Sigmoid colon (tissue), 7 donors: ENCODE measurements around the gene NDRG2. TPM values are rescaled to one million over a fixed set of nuclear protein-coding genes. Genes with fewer than 3 reads are reported as not detected.

Experiments used
- DNase-seq: peaks from one replicate; pipeline ENCODE4 v3.0.0-alpha.2; 2019
- H3K27ac ChIP-seq, 4 donors: fragments of 200-600 bp; sonication (generic); one replicate each; pipeline ENCODE4 v1.5.1; 2016 to 2019; ENCODE audit warnings: mild to moderate bottlenecking in 1 of 4
- H3K27me3 ChIP-seq, 3 donors: fragments of 200-600 bp; sonication (generic); one replicate each; pipeline ENCODE4 v1.5.1; 2019; ENCODE audit warnings: mild to moderate bottlenecking in 1 of 3
- H3K36me3 ChIP-seq, 4 donors: fragments of 200-600 bp; sonication (generic); one replicate each; pipeline ENCODE4 v1.5.1; 2016 to 2019
- H3K4me1 ChIP-seq, 4 donors: fragments of 200-600 bp; sonication (generic); one replicate each; pipeline ENCODE4 v1.5.1; 2017 to 2019
- H3K4me3 ChIP-seq, 4 donors: fragments of 200-600 bp; sonication (generic); one replicate each; pipeline ENCODE4 v1.5.1; 2017 to 2019; ENCODE audit warnings: mild to moderate bottlenecking in 2 of 4, moderate library complexity in 1 of 4
- H3K9me3 ChIP-seq, 4 donors: fragments of 200-600 bp in 3 of 4; sonication (generic) in 3 of 4; one replicate each; pipeline versions ENCODE4 v1.5.1 to v1.6.1; 2013 to 2019
- EP300 ChIP-seq, 4 donors: sonication (generic); formaldehyde crosslinking; IDR thresholded peaks; one replicate each; pipeline ENCODE4 v1.6.1; 2017; ENCODE audit warnings: antibody characterized with exemption in 4 of 4
- POLR2A ChIP-seq, 2 donors: fragments of 450-650 bp; IDR thresholded peaks; one replicate each; pipeline ENCODE4 v1.6.1; 2016; ENCODE audit warnings: antibody characterized with exemption in 2 of 2, mild to moderate bottlenecking in 2 of 2, moderate library complexity in 2 of 2
- POLR2AphosphoS5 ChIP-seq, 4 donors: sonication (generic); formaldehyde crosslinking; IDR thresholded peaks; one replicate each; pipeline ENCODE4 v1.6.1; 2017; ENCODE audit warnings: antibody characterized with exemption in 4 of 4
- WGBS, 2 donors: extraction: QIAGEN DNeasy Blood & Tissue Kit; methylation state at CpG; one replicate each; pipeline ENCODE4 v1.1.7; 2013; 5-methylcytosine and 5-hydroxymethylcytosine counted together
- intact Hi-C: fragments of 100-400 bp; cut with DNase I; formaldehyde crosslinking; loops from one replicate; pipeline ENCODE4 v1.15.1; 2023
- polyA plus RNA-seq, 3 donors: library from polyadenylated mRNA; stranded (reverse); fragments of 200-250 nt; gene quantifications; one replicate each; pipeline ENCODE4 v1.2.3, GENCODE V29; 2013
- total RNA-seq, 4 donors: library from RNA; depleted of rRNA; stranded (reverse); fragments of >200 nt; gene quantifications; one replicate each; pipeline ENCODE4 v1.1.0, GENCODE V29; 2016
- TF ChIP-seq, protein P1 (sequence below), 4 experiments: fragments of 450-650 bp in 3 of 4; fragments of 200-600 bp in 1 of 4; IDR thresholded peaks; one replicate each; pipeline ENCODE4 v1.5.1; 2016 to 2019; ENCODE audit warnings: antibody characterized with exemption in 4 of 4, mild to moderate bottlenecking in 3 of 4, moderate library complexity in 2 of 4
- donor health status: healthy with polysubstance abuse.
- donor health status: Bipolar disorder and iron deficiency.
- donor health status: healthy.

Gene NDRG2
- total and polyA plus RNA-seq, 7 donors: 114 to 276 (median 199) TPM

DNA sequence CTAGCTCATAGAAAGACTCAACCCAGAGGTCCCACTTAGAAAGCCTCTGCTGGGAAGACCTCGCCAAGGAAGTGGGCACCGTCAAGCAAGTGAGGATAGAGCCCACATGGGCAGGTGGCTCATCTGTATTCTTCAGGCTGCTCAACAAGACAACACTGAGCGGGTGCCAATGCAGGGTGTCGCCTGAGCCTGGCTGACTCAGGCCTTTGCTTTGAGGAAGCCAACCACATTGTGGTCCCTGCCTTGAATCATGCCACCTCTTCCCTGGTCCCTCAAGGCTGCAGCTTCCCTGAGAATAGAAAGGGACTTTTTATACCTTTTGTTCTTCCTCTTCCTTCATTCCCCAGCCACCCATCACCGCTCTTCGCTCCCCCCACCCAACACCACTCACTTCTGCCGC lies 11.9 kb upstream of the NDRG2 start:
- TF ChIP-seq EP300 (IDR thresholded peaks at IDR 0.05) (no peak), POLR2A (IDR thresholded peaks at IDR 0.05) (no peak)

DNA sequence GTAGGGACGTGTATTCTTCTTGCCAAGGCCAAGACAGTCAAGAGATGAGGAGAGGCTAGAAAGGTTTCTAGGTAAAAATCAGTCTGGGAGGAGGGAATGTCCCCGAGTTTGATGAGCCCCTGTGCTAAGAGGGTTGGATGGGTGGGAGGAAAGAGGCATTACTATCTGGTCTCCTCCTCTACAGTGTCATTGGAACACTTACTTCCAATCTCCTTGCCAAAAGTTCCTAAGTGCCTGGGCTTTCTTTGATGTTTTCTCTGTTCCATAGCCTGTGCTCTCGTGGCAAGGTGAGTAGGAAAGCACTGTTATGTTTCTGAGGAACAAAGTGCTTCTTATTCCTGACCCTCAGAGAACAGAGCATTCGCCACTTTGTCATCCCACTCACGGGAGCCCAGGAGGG lies 9.8 kb upstream of the NDRG2 start, which contains the start of gene RNASE13:
RNASE13 (minus strand) TSS at position 101 of the 400 bp plus-strand sequence. CDS start 519 bp downstream, outside the sequence.
- no peak for TF ChIP-seq POLR2AphosphoS5 (IDR thresholded peaks at IDR 0.05)
- no peak for TF ChIP-seq POLR2A (IDR thresholded peaks at IDR 0.05)
- no peak for TF ChIP-seq EP300 (IDR thresholded peaks at IDR 0.05)
- TF ChIP-seq, protein P1, sequence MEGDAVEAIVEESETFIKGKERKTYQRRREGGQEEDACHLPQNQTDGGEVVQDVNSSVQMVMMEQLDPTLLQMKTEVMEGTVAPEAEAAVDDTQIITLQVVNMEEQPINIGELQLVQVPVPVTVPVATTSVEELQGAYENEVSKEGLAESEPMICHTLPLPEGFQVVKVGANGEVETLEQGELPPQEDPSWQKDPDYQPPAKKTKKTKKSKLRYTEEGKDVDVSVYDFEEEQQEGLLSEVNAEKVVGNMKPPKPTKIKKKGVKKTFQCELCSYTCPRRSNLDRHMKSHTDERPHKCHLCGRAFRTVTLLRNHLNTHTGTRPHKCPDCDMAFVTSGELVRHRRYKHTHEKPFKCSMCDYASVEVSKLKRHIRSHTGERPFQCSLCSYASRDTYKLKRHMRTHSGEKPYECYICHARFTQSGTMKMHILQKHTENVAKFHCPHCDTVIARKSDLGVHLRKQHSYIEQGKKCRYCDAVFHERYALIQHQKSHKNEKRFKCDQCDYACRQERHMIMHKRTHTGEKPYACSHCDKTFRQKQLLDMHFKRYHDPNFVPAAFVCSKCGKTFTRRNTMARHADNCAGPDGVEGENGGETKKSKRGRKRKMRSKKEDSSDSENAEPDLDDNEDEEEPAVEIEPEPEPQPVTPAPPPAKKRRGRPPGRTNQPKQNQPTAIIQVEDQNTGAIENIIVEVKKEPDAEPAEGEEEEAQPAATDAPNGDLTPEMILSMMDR (IDR thresholded peaks at IDR 0.05): no peak
- Histone ChIP-seq H3K36me3 (no peaks in the 10 kb centered on the region), H3K4me1 (peaks cover 0 to 19% (median 15%) of the 10 kb centered on the region in 4 donors), H3K9me3 (no peaks in the 10 kb centered on the region), H3K27ac (no peak within 1 kb of the TSS), H3K27me3 (no peaks in the 10 kb centered on the region), H3K4me3 (no peak within 1 kb of the TSS)
- DNase-seq: no peak
- intact Hi-C loops: no loop called here
- WGBS, 2 donors: 84 to 86% methylated on average over 5 of the region's 5 CpGs

More for the DNA sequence above, 11.9 kb upstream of the NDRG2 start:
- Histone ChIP-seq H3K4me1 (peaks cover 0 to 24% (median 20%) of the 10 kb centered on the region in 4 donors), H3K9me3 (no peaks in the 10 kb centered on the region), H3K27me3 (no peaks in the 10 kb centered on the region), H3K36me3 (no peaks in the 10 kb centered on the region), H3K4me3 (no peak overlapping the region), H3K27ac (peak overlapping the region in 1 of 4 donors; percentile 17)
- 93 to 95% methylated on average over 7 of the region's 7 CpGs for WGBS, 2 donors
- intact Hi-C loops: no loop called here
- DNase-seq: no peak

DNA sequence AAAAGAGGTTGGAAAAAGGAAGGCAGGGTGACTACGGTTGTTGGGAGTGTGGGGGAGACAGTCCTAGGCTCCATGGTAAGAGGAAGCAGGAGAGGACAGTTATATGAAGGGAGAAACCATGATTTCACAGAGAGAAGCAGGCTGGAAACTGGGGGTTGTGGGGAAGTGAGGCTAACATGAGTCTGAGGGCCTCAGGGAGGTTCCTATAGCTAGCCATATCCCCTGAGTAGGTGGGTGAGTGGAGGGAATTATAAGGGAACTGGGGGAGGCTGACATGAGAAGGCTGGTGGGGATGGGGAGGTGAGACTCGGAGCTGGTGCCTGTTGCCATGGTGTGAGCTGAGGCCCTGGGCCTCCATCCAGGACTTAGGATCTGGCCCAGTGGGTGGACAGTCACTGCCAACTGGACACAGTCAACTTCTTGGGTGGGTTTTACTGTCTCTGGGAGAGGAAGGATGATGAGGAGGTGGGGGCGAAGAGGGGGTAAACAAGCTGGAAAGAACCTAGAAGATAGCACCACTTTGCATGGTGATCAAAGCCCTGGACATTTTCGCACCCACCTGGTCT lies 8.4 kb upstream of the NDRG2 start:
- intact Hi-C loops: no loop called here
- TF ChIP-seq, protein P1 (IDR thresholded peaks at IDR 0.05): no peak
- TF ChIP-seq POLR2AphosphoS5 (IDR thresholded peaks at IDR 0.05) (no peak), EP300 (IDR thresholded peaks at IDR 0.05) (no peak), POLR2A (IDR thresholded peaks at IDR 0.05) (no peak)
- H3K4me1 ChIP-seq: peaks cover 0 to 5% (median 2%) of the 10 kb centered on the region in 4 donors
- H3K9me3 ChIP-seq: no peaks in the 10 kb centered on the region
- no peaks in the 10 kb centered on the region for H3K36me3 ChIP-seq
- no peak overlapping the region for H3K27ac ChIP-seq
- no peak for DNase-seq
- H3K27me3 ChIP-seq: no peaks in the 10 kb centered on the region
- 88 to 95% methylated on average over 4 of the region's 4 CpGs for WGBS, 2 donors
- no peak overlapping the region for H3K4me3 ChIP-seq

DNA sequence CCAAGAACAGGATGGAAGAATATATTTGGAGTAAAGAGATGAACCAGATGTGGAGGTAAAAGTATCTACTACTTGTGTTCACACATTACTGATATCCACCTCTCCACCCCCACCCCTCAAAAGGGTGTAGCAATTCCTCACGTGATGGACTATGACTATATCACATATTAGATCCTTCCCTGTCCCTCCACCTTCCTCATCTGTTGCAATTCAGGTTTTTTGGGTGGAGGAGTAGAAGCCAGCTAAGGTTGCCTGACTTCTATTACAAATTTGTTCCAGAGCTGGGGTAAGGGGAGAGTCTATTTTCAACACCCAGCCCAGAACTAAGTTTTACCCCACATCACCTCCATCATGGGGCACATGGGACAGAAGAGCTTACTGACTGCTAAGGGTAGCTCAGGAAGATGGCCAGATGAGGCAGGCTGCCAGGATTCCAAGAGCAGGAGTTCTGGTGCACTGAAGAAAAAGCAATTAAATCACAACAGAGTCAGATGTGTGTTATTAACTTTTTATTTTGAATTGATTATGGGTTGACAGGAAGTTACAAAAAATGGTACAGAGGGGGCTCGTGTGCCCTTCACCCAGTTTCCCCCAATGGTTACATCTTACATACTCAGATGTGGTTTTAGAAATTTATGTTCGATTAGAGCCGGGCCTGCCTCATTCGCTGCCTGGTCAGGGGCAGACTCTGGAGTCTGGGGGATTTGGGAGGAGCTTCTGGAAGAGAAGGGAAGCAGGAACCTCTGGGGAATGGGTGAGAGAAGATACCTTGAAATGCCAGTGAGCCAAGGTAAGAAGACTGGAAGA lies 7.7 kb upstream of the NDRG2 start:
- WGBS, 2 donors: 82 to 85% methylated on average over 5 of the region's 5 CpGs
- Histone ChIP-seq H3K27ac (no peak overlapping the region), H3K27me3 (no peaks in the 10 kb centered on the region), H3K4me3 (no peak overlapping the region), H3K36me3 (no peaks in the 10 kb centered on the region), H3K4me1 (no peaks in the 10 kb centered on the region), H3K9me3 (no peaks in the 10 kb centered on the region)
- intact Hi-C loops: no loop called here
- DNase-seq: no peak
- TF ChIP-seq EP300 (IDR thresholded peaks at IDR 0.05): no peak
- TF ChIP-seq, protein P1 (IDR thresholded peaks at IDR 0.05): no peak
- no peak for TF ChIP-seq POLR2A (IDR thresholded peaks at IDR 0.05)
- TF ChIP-seq POLR2AphosphoS5 (IDR thresholded peaks at IDR 0.05): no peak

DNA sequence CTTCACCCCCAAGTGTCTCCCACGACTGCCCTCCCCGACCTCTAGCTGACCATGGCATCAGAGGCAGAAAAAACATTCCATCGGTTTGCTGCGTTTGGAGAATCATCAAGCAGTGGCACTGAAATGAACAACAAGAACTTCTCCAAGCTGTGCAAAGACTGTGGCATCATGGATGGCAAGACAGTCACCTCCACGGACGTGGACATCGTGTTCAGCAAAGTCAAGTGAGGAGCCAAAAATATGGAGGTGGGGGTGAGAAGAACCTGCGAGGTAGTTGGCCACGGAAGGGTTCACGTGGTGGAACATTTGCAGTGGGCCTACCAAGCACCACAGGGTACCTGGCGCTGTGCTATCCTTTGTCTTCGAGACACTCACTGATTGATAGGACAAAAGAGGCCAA lies 5.7 kb upstream of the NDRG2 start:
- no peak overlapping the region for H3K4me3 ChIP-seq
- H3K27me3 ChIP-seq: no peaks in the 10 kb centered on the region
- DNase-seq: no peak
- TF ChIP-seq POLR2AphosphoS5 (IDR thresholded peaks at IDR 0.05) (no peak), POLR2A (IDR thresholded peaks at IDR 0.05) (no peak), EP300 (IDR thresholded peaks at IDR 0.05) (no peak)
- TF ChIP-seq, protein P1 (IDR thresholded peaks at IDR 0.05): no peak
- H3K36me3 ChIP-seq: no peaks in the 10 kb centered on the region
- no peak overlapping the region for H3K27ac ChIP-seq
- intact Hi-C loops: no loop called here
- 92 to 94% methylated on average over 12 of the region's 12 CpGs for WGBS, 2 donors
- H3K4me1 ChIP-seq: peaks cover 0 to 16% (median 13%) of the 10 kb centered on the region in 4 donors
- H3K9me3 ChIP-seq: no peaks in the 10 kb centered on the region
